ENCODE results near the gene PFN4.

- TF ChIP-seq POLR2A (IDR thresholded peaks at IDR 0.05): no peak
- no peak for TF ChIP-seq CTCF (IDR thresholded peaks at IDR 0.05)
- no peak for TF ChIP-seq POLR2AphosphoS5 (IDR thresholded peaks at IDR 0.05)
Observed at GRCh38 chr2:24153478-24153877, 30.3 kb upstream of the PFN4 start.
